ENCODE measurements around the gene HPS4.

HPS4 gene

GRCh38 chr22:26435327-26436093 is 48.1 kb downstream of the HPS4 start:
- no peak overlapping the region for H3K27ac ChIP-seq
- TF ChIP-seq ZFX (IDR thresholded peaks at IDR 0.05; ENCODE audit: borderline replicate concordance) (no peak), CTCF (IDR thresholded peaks at IDR 0.05) (no peak)

GRCh38 chr22:26433805-26434204 is 49.8 kb downstream of the HPS4 start:
- no peak for TF ChIP-seq CTCF (IDR thresholded peaks at IDR 0.05)
- no peak for TF ChIP-seq ZFX (IDR thresholded peaks at IDR 0.05; ENCODE audit: borderline replicate concordance)
- no peak overlapping the region for H3K27ac ChIP-seq

GRCh38 chr22:26432619-26433311 is 50.8 kb downstream of the HPS4 start:
- H3K27ac ChIP-seq, result no peak overlapping the region
- TF ChIP-seq ZFX (IDR thresholded peaks at IDR 0.05; ENCODE audit: borderline replicate concordance) (no peak), CTCF (IDR thresholded peaks at IDR 0.05) (no peak)

GRCh38 chr22:26431261-26431995 is 52.2 kb downstream of the HPS4 start:
- TF ChIP-seq CTCF (IDR thresholded peaks at IDR 0.05) (no peak), ZFX (IDR thresholded peaks at IDR 0.05; ENCODE audit: borderline replicate concordance) (no peak)
- no peak overlapping the region for H3K27ac ChIP-seq

- TF ChIP-seq ZFX (IDR thresholded peaks at IDR 0.05; ENCODE audit: borderline replicate concordance), result no peak
- TF ChIP-seq CTCF (IDR thresholded peaks at IDR 0.05), result no peak
These were observed 53.0 kb downstream of the HPS4 start for GRCh38 chr22:26430600-26430999.

GRCh38 chr22:26429458-26430286 is 53.9 kb downstream of the HPS4 start:
- H3K27ac ChIP-seq, result no peak overlapping the region
- TF ChIP-seq ZFX (IDR thresholded peaks at IDR 0.05; ENCODE audit: borderline replicate concordance) (no peak), CTCF (IDR thresholded peaks at IDR 0.05) (no peak)

More at GRCh38 chr22:26430600-26430999, 53.0 kb downstream of the HPS4 start:
- no peak overlapping the region for H3K27ac ChIP-seq
